Uterine smooth muscle cell (primary cell): Measurements from ENCODE around the gene SPAG9. TPM values are rescaled to one million over a fixed set of nuclear protein-coding genes. Genes with fewer than 3 reads are reported as not detected.

ENCODE experiments used
- total RNA-seq: library from RNA; depleted of rRNA; stranded (reverse); fragments of >200 nt; gene quantifications from 2 replicates; pipeline ENCODE4 v1.2.3, GENCODE V29; 2014

SPAG9 gene, protein sequence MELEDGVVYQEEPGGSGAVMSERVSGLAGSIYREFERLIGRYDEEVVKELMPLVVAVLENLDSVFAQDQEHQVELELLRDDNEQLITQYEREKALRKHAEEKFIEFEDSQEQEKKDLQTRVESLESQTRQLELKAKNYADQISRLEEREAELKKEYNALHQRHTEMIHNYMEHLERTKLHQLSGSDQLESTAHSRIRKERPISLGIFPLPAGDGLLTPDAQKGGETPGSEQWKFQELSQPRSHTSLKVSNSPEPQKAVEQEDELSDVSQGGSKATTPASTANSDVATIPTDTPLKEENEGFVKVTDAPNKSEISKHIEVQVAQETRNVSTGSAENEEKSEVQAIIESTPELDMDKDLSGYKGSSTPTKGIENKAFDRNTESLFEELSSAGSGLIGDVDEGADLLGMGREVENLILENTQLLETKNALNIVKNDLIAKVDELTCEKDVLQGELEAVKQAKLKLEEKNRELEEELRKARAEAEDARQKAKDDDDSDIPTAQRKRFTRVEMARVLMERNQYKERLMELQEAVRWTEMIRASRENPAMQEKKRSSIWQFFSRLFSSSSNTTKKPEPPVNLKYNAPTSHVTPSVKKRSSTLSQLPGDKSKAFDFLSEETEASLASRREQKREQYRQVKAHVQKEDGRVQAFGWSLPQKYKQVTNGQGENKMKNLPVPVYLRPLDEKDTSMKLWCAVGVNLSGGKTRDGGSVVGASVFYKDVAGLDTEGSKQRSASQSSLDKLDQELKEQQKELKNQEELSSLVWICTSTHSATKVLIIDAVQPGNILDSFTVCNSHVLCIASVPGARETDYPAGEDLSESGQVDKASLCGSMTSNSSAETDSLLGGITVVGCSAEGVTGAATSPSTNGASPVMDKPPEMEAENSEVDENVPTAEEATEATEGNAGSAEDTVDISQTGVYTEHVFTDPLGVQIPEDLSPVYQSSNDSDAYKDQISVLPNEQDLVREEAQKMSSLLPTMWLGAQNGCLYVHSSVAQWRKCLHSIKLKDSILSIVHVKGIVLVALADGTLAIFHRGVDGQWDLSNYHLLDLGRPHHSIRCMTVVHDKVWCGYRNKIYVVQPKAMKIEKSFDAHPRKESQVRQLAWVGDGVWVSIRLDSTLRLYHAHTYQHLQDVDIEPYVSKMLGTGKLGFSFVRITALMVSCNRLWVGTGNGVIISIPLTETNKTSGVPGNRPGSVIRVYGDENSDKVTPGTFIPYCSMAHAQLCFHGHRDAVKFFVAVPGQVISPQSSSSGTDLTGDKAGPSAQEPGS (N-terminal part only)
- total RNA-seq, result 113 and 122 TPM in 2 replicates

GRCh38 chr17:51120739-51121619 is at the start of gene SPAG9:
Gene SPAG9, minus strand, starts transcription at chr17:51120868. Its CDS starts 212 bp downstream, at chr17:51120656.

GRCh38 chr17:51166198-51166986 is 45.7 kb upstream of the SPAG9 start, which contains the start of gene NME2:
Gene NME2, plus strand, starts transcription at chr17:51166411. Its CDS starts 420 bp downstream, at chr17:51166831.

GRCh38 chr17:51153210-51154072 is 32.8 kb upstream of the SPAG9 start, which contains the start of gene NME1:
Gene NME1, plus strand, starts transcription at chr17:51153559. Its CDS starts 2,096 bp downstream, at chr17:51155655.

Other genes starting within 250 kb of the SPAG9 start
- 143 and 233 TPM in 2 replicates for gene NME1, start 32.7 kb upstream of the SPAG9 start, total RNA-seq
- gene NME2, start 45.5 kb upstream of the SPAG9 start, total RNA-seq, result 617 and 737 TPM in 2 replicates
- 9.0 and 12.1 TPM in 2 replicates for gene MBTD1, start 139.2 kb upstream of the SPAG9 start, total RNA-seq
- gene UTP18, start 139.7 kb upstream of the SPAG9 start, total RNA-seq, result 61.5 and 72.4 TPM in 2 replicates